Nephron (organoid): ENCODE results near the gene TENM4.

Source experiments
- H3K27ac Mint-ChIP-seq, 3 experiments: 2 replicates each; pipeline ENCODE4 v1.8.0; 2020; ENCODE audit warnings: mixed read lengths in 3 of 3, mild to moderate bottlenecking in 2 of 3, moderate library complexity in 1 of 3
- H3K27me3 Mint-ChIP-seq: 2 replicates; pipeline ENCODE4 v1.8.0; 2021; ENCODE audit warnings: low read depth, mild to moderate bottlenecking, moderate library complexity, mixed read lengths
- H3K36me3 Mint-ChIP-seq: 2 replicates; pipeline ENCODE4 v1.8.0; 2020; ENCODE audit warnings: low read depth, mixed read lengths
- H3K4me1 Mint-ChIP-seq: 2 replicates; pipeline ENCODE4 v1.8.0; 2020; ENCODE audit warnings: mixed read lengths
- H3K4me3 Mint-ChIP-seq, 3 experiments: 2 replicates each; pipeline ENCODE4 v1.8.0; 2020; ENCODE audit warnings: mild to moderate bottlenecking in 3 of 3, mixed read lengths in 3 of 3, moderate library complexity in 2 of 3
- H3K9me3 Mint-ChIP-seq: 2 replicates; pipeline ENCODE4 v1.8.0; 2020; ENCODE audit warnings: mixed read lengths
- TF ChIP-seq, protein P1 (sequence below), 3 experiments: fragments of 200-600 bp; sonication (generic); IDR thresholded peaks; one replicate each; pipeline ENCODE4 v1.5.0; 2021; ENCODE audit warnings: antibody characterized with exemption in 3 of 3; ENCODE audit not compliant: unreplicated experiment in 3 of 3

TENM4 gene

DNA sequence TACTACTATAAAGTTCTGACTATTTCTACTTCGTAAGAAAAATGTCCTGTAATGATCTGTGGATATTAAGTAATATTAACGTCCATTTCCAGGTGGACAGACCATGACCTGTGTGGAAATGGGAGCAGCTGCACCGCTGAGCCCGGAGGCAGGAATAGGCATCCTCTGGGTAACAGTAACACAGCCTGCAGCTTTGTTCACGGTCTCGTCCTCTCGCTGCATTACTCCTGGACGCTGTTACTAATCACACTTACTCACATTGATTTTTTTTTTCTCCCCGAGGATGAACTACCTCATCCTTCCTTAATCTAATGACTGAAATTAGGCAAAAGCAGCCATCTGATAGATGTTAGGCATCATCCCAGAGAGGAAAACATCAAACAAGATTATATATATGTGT, 520.5 kb downstream of the TENM4 start:
- Mint-ChIP-seq H3K36me3 (peaks cover 16% of the 10 kb centered on the region), H3K27me3 (no peaks in the 10 kb centered on the region)

DNA sequence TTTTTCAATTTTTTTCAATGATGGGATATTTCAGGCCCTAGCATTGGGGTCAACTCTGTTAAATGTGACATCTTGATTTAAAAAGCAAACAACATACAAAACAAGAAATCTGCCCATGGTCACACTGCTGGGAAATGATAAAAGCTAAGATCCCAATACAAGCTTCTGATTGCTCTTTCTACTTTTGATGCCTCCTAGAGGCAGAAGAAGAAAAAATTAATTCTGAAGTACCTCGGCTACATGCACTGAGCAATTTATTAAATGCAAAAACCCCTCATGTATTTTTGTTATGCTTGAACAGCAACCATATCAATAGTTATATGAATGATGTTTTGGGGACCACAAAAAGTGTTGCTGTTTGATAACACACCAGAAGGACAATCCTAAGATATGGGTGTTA, 524.1 kb downstream of the TENM4 start:
- no peak overlapping the region for H3K27ac Mint-ChIP-seq
- H3K4me3 Mint-ChIP-seq, result no peak overlapping the region
- TF ChIP-seq, protein P1, sequence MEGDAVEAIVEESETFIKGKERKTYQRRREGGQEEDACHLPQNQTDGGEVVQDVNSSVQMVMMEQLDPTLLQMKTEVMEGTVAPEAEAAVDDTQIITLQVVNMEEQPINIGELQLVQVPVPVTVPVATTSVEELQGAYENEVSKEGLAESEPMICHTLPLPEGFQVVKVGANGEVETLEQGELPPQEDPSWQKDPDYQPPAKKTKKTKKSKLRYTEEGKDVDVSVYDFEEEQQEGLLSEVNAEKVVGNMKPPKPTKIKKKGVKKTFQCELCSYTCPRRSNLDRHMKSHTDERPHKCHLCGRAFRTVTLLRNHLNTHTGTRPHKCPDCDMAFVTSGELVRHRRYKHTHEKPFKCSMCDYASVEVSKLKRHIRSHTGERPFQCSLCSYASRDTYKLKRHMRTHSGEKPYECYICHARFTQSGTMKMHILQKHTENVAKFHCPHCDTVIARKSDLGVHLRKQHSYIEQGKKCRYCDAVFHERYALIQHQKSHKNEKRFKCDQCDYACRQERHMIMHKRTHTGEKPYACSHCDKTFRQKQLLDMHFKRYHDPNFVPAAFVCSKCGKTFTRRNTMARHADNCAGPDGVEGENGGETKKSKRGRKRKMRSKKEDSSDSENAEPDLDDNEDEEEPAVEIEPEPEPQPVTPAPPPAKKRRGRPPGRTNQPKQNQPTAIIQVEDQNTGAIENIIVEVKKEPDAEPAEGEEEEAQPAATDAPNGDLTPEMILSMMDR (IDR thresholded peaks at IDR 0.05; ENCODE audit: unreplicated experiment in 3 of 3), result no peak
- no peaks in the 10 kb centered on the region for H3K27me3 Mint-ChIP-seq
- peaks cover 15% of the 10 kb centered on the region for H3K4me1 Mint-ChIP-seq
- H3K9me3 Mint-ChIP-seq, result no peaks in the 10 kb centered on the region
- H3K36me3 Mint-ChIP-seq, result peaks cover 6% of the 10 kb centered on the region

More for the DNA sequence above, 520.5 kb downstream of the TENM4 start:
- H3K4me1 Mint-ChIP-seq, result peaks cover 11% of the 10 kb centered on the region
- H3K9me3 Mint-ChIP-seq, result no peaks in the 10 kb centered on the region
- TF ChIP-seq, protein P1 (IDR thresholded peaks at IDR 0.05; ENCODE audit: unreplicated experiment in 3 of 3), result no peak
- H3K4me3 Mint-ChIP-seq, result no peak overlapping the region
- H3K27ac Mint-ChIP-seq, result no peak overlapping the region

DNA sequence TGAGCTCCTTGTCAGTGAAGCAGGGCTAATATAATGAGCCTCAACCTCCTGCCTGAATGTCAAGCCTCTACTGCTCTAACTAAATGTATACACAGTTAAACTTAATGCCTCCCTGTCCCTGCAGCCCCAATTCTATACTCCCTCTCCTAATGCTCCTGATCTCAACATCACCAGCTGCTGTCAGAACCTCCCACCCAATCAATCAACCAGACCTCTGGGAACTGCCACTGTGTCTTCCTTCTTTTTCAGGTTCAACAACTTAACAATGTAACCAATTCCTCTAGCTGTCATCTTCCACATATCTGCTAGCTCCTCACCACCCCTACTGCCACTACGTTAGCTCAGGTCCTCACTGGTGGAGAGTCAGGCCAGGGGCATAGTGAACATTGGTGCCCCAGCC, 526.3 kb downstream of the TENM4 start:
- Mint-ChIP-seq H3K4me3 (no peak overlapping the region), H3K27me3 (no peaks in the 10 kb centered on the region), H3K27ac (no peak overlapping the region), H3K9me3 (no peaks in the 10 kb centered on the region), H3K4me1 (peaks cover 19% of the 10 kb centered on the region), H3K36me3 (no peaks in the 10 kb centered on the region)
- TF ChIP-seq, protein P1 (IDR thresholded peaks at IDR 0.05; ENCODE audit: unreplicated experiment in 3 of 3), result no peak

GRCh38 chr11:78912778-78913177, 528.1 kb downstream of the TENM4 start:
- Mint-ChIP-seq H3K4me3 (no peak overlapping the region), H3K27me3 (no peaks in the 10 kb centered on the region), H3K27ac (peak overlapping the region in 2 of 3 experiments; percentile 15 to 61), H3K9me3 (no peaks in the 10 kb centered on the region), H3K4me1 (peaks cover 19% of the 10 kb centered on the region), H3K36me3 (no peaks in the 10 kb centered on the region)
- TF ChIP-seq, protein P1 (IDR thresholded peaks at IDR 0.05; ENCODE audit: unreplicated experiment in 3 of 3), result no peak

GRCh38 chr11:78910322-78910721, 530.5 kb downstream of the TENM4 start:
- Mint-ChIP-seq H3K4me3 (no peak overlapping the region), H3K27me3 (no peaks in the 10 kb centered on the region), H3K9me3 (no peaks in the 10 kb centered on the region), H3K27ac (no peak overlapping the region), H3K36me3 (no peaks in the 10 kb centered on the region), H3K4me1 (peaks cover 19% of the 10 kb centered on the region)
- TF ChIP-seq, protein P1 (IDR thresholded peaks at IDR 0.05; ENCODE audit: unreplicated experiment in 3 of 3), result no peak

- no peaks in the 10 kb centered on the region for H3K9me3 Mint-ChIP-seq
- peaks cover 15% of the 10 kb centered on the region for H3K4me1 Mint-ChIP-seq
- H3K27me3 Mint-ChIP-seq, result no peaks in the 10 kb centered on the region
- H3K36me3 Mint-ChIP-seq, result no peaks in the 10 kb centered on the region
- no peak overlapping the region for H3K27ac Mint-ChIP-seq
- no peak overlapping the region for H3K4me3 Mint-ChIP-seq
- TF ChIP-seq, protein P1 (IDR thresholded peaks at IDR 0.05; ENCODE audit: unreplicated experiment in 3 of 3), result no peak
These were observed 531.4 kb downstream of the TENM4 start for GRCh38 chr11:78909386-78909785.
